Measurements from ENCODE around the gene GMDS.

Gene GMDS

DNA sequence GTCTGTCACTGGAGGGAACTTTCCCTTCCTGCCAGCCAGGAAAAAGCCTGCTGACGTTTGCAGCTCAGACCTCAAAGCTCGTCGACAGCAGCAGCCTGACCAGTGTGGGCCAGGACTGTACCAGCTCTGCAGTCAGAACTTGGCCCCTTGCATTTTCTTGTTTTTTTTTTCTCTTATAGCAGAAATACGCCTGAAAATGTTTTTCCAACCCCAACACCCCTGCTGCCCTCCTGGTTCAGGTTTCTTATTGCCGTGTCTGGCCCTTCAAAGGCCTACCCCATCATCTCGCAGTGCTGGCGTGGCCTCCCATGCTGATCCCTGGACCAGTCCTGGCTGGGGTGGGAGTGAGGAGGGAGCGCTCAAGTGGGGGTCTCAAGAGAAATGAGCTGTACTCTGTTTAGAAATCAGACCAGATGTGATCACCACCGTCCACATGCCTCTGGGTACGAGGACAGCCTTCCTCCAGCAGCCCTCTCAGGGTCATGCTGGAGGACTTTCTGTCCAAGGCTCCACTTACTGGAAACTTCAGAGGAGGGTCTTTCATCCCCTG, 466.6 kb downstream of the GMDS start:
- Histone ChIP-seq H3K27ac (ENCODE audit: low read depth, low read length) (no peak overlapping the region), H3K4me1 (ENCODE audit: control insufficient read depth, insufficient read depth, low read length, unreplicated experiment) (peaks cover 3% of the 10 kb centered on the region), H3K4me3 (ENCODE audit: low read depth, low read length) (no peak overlapping the region), H3K27me3 (ENCODE audit: insufficient read depth, low read length) (no peaks in the 10 kb centered on the region), H2AFZ (ENCODE audit: low read length, unreplicated experiment) (no peak overlapping the region), H3K36me3 (ENCODE audit: insufficient read depth, low read length) (no peaks in the 10 kb centered on the region), H3K79me2 (ENCODE audit: control insufficient read depth, insufficient read depth, low read length, unreplicated experiment) (no peaks in the 10 kb centered on the region)

GRCh38 chr6:1777921-1778685, 467.3 kb downstream of the GMDS start:
- H3K36me3 ChIP-seq (ENCODE audit: insufficient read depth, low read length) = no peaks in the 10 kb centered on the region
- no peaks in the 10 kb centered on the region for H3K79me2 ChIP-seq (ENCODE audit: control insufficient read depth, insufficient read depth, low read length, unreplicated experiment)
- no peaks in the 10 kb centered on the region for H3K27me3 ChIP-seq (ENCODE audit: insufficient read depth, low read length)
- no peak overlapping the region for H3K4me3 ChIP-seq (ENCODE audit: low read depth, low read length)
- no peak overlapping the region for H3K27ac ChIP-seq (ENCODE audit: low read depth, low read length)
- H3K4me1 ChIP-seq (ENCODE audit: control insufficient read depth, insufficient read depth, low read length, unreplicated experiment) = peaks cover 3% of the 10 kb centered on the region
- H2AFZ ChIP-seq (ENCODE audit: low read length, unreplicated experiment) = no peak overlapping the region

DNA sequence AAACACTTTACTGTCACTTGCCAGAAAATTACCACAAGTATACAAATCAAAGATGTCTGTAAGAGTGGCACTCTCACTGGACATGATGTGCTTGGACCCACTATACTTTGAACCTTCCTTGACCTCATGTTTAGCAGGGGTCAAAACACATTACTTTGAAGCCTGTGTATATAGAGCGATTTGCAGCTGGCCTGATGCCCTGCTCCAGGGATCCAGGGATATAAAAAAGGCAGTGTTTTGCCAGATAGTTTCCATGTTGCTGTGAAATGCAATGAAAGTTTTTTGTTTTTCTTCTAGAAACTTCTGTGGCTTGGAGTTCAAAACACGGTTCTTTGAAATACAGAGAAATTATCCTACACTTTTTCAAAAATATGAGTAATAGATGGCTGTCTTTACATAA, 470.0 kb downstream of the GMDS start:
- Histone ChIP-seq H3K4me1 (ENCODE audit: control insufficient read depth, insufficient read depth, low read length, unreplicated experiment) (peaks cover 12% of the 10 kb centered on the region), H3K27ac (ENCODE audit: low read depth, low read length) (no peak overlapping the region), H3K79me2 (ENCODE audit: control insufficient read depth, insufficient read depth, low read length, unreplicated experiment) (no peaks in the 10 kb centered on the region), H3K36me3 (ENCODE audit: insufficient read depth, low read length) (no peaks in the 10 kb centered on the region), H2AFZ (ENCODE audit: low read length, unreplicated experiment) (no peak overlapping the region), H3K4me3 (ENCODE audit: low read depth, low read length) (no peak overlapping the region), H3K27me3 (ENCODE audit: insufficient read depth, low read length) (no peaks in the 10 kb centered on the region)

DNA sequence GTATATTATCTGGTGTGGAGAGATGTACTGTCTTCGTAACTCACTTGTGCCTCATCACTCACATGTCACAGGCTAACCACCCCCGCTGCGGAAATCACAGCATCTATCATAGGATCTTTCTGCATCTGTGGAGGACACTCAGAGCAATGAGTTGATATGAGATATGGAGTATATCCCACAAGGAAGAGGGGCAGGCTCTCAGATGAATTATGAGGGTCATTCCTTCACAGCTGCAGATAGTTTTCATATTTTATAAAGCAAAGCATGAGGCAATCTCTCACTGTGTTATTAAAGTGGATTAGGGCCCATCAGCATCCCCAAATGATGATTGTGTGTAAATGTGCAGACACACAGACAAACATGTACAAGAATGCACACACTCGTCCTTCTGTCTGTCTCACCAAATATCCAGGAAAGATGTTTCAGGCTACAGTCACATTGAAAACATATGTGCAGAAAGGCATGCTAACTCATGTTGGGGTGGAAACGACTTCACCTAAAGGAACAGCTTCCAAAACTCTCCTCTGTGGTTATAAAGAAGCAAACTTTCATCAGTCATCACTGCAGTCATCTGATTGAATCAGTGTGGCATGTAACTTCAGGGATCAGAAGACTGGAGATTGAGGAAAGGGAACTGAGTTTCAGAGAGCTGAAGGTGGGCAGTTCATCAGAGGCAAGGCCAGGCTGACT, 471.0 kb downstream of the GMDS start:
- Histone ChIP-seq H3K79me2 (ENCODE audit: control insufficient read depth, insufficient read depth, low read length, unreplicated experiment) (no peaks in the 10 kb centered on the region), H3K4me1 (ENCODE audit: control insufficient read depth, insufficient read depth, low read length, unreplicated experiment) (peaks cover 15% of the 10 kb centered on the region), H3K27ac (ENCODE audit: low read depth, low read length) (no peak overlapping the region), H3K36me3 (ENCODE audit: insufficient read depth, low read length) (no peaks in the 10 kb centered on the region), H3K4me3 (ENCODE audit: low read depth, low read length) (no peak overlapping the region), H3K27me3 (ENCODE audit: insufficient read depth, low read length) (no peaks in the 10 kb centered on the region), H2AFZ (ENCODE audit: low read length, unreplicated experiment) (no peak overlapping the region)

DNA sequence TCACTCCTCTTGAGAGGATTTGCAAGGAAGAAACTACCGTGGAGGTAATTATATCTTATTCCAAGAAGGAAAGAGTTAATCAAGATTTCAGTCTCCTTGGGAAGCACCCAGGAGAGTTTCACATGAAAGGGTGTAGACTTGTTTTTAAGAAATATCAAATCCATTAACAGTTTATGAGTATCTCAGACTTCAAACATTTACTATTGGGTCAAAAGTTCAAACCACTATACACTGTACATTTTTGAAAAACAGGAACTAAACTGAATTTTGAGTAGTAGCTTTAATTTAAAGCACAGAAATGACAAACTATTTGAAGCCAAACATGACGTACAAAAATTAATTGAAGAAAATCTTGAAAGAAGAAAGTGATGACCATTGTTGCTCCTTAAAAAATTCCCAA, 471.7 kb downstream of the GMDS start:
- Histone ChIP-seq H3K4me3 (ENCODE audit: low read depth, low read length) (no peak overlapping the region), H3K4me1 (ENCODE audit: control insufficient read depth, insufficient read depth, low read length, unreplicated experiment) (peaks cover 15% of the 10 kb centered on the region), H2AFZ (ENCODE audit: low read length, unreplicated experiment) (no peak overlapping the region), H3K79me2 (ENCODE audit: control insufficient read depth, insufficient read depth, low read length, unreplicated experiment) (no peaks in the 10 kb centered on the region), H3K36me3 (ENCODE audit: insufficient read depth, low read length) (no peaks in the 10 kb centered on the region), H3K27me3 (ENCODE audit: insufficient read depth, low read length) (no peaks in the 10 kb centered on the region), H3K27ac (ENCODE audit: low read depth, low read length) (no peak overlapping the region)

DNA sequence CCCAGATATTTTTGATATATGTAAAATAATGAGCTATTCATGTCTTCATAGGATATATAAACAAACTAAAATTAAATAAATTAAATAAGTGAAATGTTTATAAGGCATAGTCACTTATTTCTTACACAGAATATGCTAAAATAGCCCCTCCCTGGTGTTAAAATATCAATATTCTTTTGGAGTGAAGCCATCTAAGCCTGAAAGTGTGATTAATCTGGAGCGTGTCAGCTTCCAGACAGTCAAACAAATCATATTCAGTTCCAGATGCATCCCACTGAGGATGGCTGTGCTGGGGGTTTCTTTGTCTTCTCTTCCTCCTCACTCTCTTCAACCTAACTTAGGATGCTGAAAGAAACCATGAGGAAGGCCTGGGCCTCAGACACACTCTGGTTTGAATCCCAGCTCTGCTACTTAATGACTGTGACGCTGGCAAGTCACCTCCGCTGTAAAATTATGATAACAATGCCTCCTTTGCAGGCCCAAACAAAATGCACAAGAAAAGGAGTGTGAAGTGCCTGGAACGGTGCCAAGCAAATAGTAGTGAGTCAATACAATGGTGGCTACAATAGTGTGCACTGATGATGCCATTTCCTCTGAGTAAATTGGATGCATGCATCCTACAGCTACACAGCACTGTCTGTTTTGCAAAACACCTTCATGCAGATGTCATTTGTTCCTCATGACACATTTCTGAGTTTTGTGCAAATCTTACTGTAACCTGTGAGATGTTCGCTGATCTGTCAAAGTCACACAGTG, 474.3 kb downstream of the GMDS start:
- Histone ChIP-seq H3K36me3 (ENCODE audit: insufficient read depth, low read length) (no peaks in the 10 kb centered on the region), H3K4me3 (ENCODE audit: low read depth, low read length) (no peak overlapping the region), H3K79me2 (ENCODE audit: control insufficient read depth, insufficient read depth, low read length, unreplicated experiment) (no peaks in the 10 kb centered on the region), H3K27ac (ENCODE audit: low read depth, low read length) (no peak overlapping the region), H3K4me1 (ENCODE audit: control insufficient read depth, insufficient read depth, low read length, unreplicated experiment) (peaks cover 35% of the 10 kb centered on the region), H3K27me3 (ENCODE audit: insufficient read depth, low read length) (no peaks in the 10 kb centered on the region), H2AFZ (ENCODE audit: low read length, unreplicated experiment) (no peak overlapping the region)

- Histone ChIP-seq H3K4me3 (ENCODE audit: low read depth, low read length) (no peak overlapping the region), H3K4me1 (ENCODE audit: control insufficient read depth, insufficient read depth, low read length, unreplicated experiment) (peaks cover 35% of the 10 kb centered on the region), H3K79me2 (ENCODE audit: control insufficient read depth, insufficient read depth, low read length, unreplicated experiment) (no peaks in the 10 kb centered on the region), H3K27me3 (ENCODE audit: insufficient read depth, low read length) (no peaks in the 10 kb centered on the region), H2AFZ (ENCODE audit: low read length, unreplicated experiment) (peak overlapping the region; percentile 2), H3K36me3 (ENCODE audit: insufficient read depth, low read length) (no peaks in the 10 kb centered on the region), H3K27ac (ENCODE audit: low read depth, low read length) (no peak overlapping the region)
These were observed 475.0 kb downstream of the GMDS start for GRCh38 chr6:1770435-1770843.

DNA sequence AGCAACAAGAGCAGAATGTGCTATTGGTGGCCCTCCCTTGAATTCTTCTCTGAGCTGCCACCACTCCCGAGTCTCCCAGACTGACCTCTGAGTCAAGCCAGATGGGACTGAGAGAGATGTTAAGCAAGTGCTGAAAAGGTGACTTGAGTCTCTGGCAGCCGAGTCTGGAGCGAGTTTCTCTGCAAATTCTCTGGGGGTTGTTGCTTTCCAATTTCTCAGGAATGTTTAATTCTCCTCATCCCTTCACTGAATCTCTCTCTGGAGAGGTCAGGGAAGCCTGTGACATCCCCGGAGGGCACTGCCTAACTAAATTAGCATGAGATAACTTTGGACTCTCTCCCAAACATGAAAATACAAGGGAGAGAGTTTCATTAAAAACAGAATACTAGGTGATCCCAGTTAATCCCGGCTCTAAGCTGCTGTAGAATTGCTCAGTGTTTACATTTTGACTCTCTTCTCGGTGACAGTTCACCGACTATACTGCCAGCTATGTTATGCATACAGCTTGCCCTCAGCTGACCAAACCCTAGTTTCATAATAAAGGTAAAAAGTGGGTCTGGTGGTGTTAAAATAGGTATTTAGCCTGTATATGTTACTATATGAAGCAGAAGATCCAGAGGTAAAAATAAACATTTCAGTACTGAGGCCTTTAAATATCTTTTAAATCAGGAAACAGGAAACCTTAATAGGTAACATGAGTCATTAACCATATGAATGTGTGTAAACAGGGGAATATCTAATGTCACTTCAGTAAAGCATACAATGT, 477.7 kb downstream of the GMDS start:
- H3K27me3 ChIP-seq (ENCODE audit: insufficient read depth, low read length) = no peaks in the 10 kb centered on the region
- H3K79me2 ChIP-seq (ENCODE audit: control insufficient read depth, insufficient read depth, low read length, unreplicated experiment) = no peaks in the 10 kb centered on the region
- H2AFZ ChIP-seq (ENCODE audit: low read length, unreplicated experiment) = no peak overlapping the region
- H3K4me1 ChIP-seq (ENCODE audit: control insufficient read depth, insufficient read depth, low read length, unreplicated experiment) = peaks cover 35% of the 10 kb centered on the region
- no peak overlapping the region for H3K4me3 ChIP-seq (ENCODE audit: low read depth, low read length)
- H3K36me3 ChIP-seq (ENCODE audit: insufficient read depth, low read length) = no peaks in the 10 kb centered on the region
- H3K27ac ChIP-seq (ENCODE audit: low read depth, low read length) = no peak overlapping the region

GRCh38 chr6:1766654-1767053, 478.8 kb downstream of the GMDS start:
- no peak overlapping the region for H3K27ac ChIP-seq (ENCODE audit: low read depth, low read length)
- no peaks in the 10 kb centered on the region for H3K79me2 ChIP-seq (ENCODE audit: control insufficient read depth, insufficient read depth, low read length, unreplicated experiment)

More at GRCh38 chr6:1766654-1767053, 478.8 kb downstream of the GMDS start:
- no peak overlapping the region for H2AFZ ChIP-seq (ENCODE audit: low read length, unreplicated experiment)
- H3K27me3 ChIP-seq (ENCODE audit: insufficient read depth, low read length) = no peaks in the 10 kb centered on the region
- H3K4me3 ChIP-seq (ENCODE audit: low read depth, low read length) = no peak overlapping the region
- no peaks in the 10 kb centered on the region for H3K36me3 ChIP-seq (ENCODE audit: insufficient read depth, low read length)
- H3K4me1 ChIP-seq (ENCODE audit: control insufficient read depth, insufficient read depth, low read length, unreplicated experiment) = peaks cover 33% of the 10 kb centered on the region

Measured in ACC112 (cell line).